GM18951 (cell line): ENCODE results near the gene RTP3.
"Not testable (repeated sequence)": the region's sequence is repeated elsewhere in the genome, so short reads cannot be mapped to it uniquely, and the experiment has no call there.

Experiments
- POLR2A ChIP-seq: IDR thresholded peaks from 4 replicates; pipeline ENCODE4 v1.6.1; 2011; ENCODE audit warnings: mild to moderate bottlenecking; ENCODE audit not compliant: insufficient read length, insufficient read depth; ENCODE audit errors: extremely low read depth
- in situ Hi-C: fragments of 300-500 bp; cut with MboI; formaldehyde crosslinking; loops from one replicate; pipeline ENCODE4 v1.12.0; 2022; ENCODE audit warnings: low sequenced_read_pairs, mixed read lengths, inconsistent platforms; ENCODE audit not compliant: unreplicated experiment

The RTP3 gene

DNA sequence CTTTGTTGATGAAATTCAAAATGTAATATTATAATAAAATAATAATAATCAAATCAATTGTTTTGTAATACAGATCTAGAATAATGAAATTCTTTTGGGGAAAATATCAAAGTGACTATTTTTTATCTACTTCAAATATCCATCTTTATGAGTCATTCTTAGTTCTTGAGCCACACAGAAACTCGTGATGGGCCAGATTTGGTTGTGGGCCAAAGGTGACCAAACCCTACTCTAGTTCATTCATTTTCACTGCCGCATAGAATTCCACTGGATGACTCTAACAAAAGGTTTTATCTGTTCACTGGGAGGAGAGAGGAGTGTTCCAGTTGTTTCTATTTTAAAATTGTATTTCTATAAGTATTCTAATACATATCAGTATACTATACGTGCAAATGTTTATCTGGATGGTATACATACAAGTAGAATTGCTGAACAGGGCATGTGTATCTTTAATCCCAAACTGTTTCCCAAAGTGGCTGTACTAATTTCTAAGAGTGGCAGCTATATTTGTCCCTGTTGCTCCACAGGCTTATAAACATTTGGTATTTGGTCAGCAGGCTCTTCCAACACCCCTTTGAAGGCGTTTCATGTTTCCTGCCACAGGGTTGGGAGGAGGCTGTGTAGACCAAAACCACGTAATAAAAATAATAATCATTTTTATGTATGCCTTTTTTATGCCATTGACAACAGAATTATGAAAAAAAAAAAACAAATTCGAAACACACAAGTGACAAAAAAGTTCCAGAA lies 7.3 kb upstream of the RTP3 start:
- no peak for TF ChIP-seq POLR2A
- in situ Hi-C loops, result no loop called here

DNA sequence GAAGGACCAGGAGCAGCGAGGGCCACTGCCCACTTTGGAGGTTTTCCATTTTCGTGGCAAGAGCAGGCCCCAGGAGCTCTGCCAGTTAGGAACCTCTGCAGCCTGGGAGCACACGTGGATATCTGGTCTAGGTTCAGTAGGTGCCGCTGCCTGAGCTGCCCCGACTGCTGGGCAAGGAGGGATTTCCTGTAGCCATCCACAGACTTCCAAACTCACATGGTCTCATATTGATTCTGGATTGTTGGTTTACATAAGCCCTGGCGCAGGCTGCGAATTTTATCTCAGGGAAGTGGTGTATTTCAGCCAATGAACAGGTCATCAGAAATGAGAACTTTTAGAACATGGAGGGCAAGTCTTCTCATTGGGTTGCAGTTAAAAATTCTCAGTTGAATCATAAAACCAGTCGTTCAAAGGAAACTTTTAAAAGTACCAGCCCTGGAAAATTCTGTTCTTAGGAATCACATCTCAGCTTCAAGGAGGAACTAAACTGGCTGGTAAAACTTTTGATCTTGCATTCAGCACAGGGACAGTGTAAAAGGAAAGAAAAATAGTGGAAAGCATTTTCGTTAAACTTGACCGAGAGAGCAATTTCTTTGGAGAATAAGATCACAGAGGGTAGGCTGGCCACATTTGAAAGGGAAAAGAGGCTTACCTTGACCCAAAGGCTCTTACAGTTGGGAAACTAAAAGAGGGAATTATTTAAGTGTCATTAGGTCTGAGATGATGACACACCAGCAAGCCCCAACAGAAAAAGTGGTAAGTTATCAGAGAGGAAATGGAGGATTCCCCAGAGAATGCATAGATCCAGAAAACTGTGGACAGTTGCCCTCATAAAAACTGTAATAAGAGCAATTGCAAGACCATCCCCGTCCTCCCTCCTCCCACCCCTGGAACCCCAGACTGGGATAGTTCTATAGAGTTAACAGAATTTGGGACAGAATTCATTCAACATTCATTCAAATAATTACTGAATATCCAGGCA lies 6.4 kb upstream of the RTP3 start:
- no peak for TF ChIP-seq POLR2A
- in situ Hi-C loops, result no loop called here

DNA sequence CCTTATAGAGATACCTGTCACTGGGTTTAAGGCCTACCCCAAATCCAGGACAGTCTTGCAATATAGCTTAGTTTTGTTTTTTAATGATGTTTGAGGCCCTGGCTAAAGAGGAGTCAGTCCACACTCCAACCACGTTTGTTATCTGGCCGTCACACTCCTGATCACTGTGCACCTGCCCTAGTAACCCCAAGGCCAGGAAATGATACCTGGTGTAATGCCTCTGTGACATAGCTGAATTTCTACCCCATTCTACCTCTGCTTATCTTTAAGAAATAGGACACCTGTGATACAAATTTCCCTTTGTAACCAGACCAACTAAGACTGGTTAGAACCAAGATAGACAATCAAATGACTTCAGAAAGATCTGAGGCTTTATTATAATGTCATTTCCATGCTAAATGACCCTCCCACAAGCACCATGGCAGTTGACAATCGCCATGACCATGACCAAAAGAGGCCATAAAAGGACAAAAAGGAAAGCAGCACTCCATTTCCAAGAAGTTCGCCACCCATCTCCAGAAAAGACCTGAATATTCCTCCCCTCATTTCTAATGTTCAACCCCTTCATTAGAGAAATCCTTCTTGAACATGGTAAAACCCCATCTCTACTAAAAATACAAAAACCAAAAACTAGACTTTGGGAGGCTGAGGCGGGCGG lies 4.8 kb upstream of the RTP3 start:
- in situ Hi-C loops, result no loop called here
- no peak for TF ChIP-seq POLR2A

DNA sequence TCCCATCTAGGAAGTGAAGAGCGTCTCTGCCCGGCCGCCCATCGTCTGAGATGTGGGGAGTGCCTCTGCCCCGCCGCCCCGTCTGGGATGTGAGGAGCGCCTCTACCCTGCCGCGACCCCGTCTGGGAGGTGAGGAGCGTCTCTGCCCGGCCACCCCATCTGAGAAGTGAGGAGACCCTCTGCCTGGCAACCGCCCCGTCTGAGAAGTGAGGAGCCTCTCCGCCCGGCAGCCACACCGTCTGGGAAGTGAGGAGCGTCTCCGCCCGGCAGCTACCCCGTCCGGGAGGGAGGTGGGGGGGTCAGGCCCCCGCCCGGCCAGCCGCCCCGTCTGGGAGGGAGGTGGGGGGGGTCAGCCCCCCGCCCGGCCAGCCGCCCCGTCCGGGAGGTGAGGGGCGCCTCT lies 3.3 kb upstream of the RTP3 start:
- in situ Hi-C loops, result not testable (repeated sequence)

DNA sequence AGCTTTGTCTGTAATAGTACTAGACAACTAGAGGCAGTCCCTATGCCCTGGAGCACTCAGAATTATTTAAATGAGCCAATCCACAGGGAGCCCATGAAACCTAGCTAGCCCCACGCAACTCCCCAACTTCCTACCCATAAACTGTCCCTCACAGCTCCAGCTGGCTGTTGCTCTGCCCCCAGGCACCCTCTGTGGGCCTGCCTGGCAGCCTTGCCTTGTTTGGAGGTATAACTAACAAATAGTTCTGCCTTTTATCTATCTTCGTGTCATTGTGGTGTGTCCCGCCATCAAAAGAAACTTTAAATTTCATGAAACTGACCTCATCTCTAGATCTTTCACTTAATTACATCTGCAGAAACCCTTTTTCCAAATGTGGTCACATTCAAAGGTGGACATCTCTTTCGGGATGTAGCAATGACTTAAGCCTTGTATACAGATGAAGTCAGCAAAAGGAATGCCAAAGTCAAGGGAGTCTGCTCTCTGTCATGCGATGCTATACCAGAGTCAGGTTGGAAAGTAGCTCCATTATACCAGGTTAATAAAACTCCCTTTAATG lies 1.8 kb upstream of the RTP3 start:
- in situ Hi-C loops, result no loop called here
- no peak for TF ChIP-seq POLR2A

DNA sequence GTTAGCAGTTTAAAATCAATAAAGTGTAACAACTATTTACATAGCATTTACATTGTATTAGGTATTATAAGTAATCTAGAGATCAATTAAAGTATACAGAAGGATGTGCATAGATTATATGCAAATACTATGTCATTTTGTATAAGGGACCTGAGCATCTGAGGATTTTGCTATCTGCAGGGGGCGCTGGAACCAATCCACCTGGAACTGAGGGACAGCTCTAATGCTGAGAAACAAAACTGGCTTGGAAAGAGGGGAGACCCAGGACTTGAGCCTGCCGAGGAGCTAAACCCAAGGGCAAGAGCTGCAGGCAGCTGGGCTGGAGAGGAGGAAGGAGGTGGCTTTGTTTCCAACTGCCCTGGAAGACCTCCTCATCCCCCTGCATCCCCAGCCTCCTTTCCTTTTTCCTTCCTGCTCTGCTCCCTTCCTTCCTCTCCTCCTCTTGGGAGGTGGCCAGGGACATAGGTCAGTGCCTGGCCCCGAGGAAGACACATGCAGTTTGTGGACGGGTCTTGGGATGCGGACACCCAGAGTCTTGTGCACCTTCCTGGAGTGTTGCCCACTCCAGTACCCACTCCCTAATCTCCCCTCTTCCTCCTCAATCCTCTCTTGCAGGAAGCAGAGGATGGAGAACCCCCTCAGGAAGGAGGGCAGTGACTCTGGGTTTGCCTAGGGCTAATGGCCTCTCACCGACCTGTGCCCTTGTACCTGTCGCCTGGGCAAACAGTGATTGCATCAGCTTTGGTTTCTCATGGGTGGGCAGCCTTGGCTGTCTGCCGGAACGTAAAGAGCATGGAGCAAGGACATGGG lies 825 bp upstream of the RTP3 start:
- in situ Hi-C loops, result no loop called here
- TF ChIP-seq POLR2A, result no peak

DNA sequence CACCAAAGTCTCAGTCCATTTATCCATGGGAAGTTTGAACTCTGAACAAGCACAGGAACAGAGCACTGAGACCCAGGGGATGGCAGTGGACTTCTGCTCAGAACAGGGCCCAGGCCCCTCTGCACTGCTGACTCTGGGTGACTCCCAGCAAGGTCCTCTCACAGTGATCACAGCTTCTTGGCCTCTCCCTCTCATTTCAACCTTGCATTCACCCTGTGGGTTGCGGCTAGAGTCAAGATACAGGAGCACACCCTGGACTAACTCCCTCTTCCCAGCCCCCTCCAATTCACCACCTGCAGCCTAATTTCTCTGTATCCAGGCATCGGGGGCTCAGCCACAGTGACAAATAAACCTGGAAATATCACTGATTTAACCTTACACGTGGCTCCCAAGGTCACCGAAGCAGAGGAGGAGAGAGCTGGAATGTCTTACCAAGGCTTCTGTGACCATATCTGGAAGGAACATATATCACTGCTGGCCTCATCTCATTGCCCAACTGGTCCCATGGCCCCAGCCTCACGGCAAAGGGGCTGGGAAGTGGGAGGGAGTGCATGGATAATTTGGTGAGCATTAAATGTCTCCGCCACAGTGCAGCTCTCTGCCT lies 1.2 kb downstream of the RTP3 start:
- in situ Hi-C loops, result no loop called here
- TF ChIP-seq POLR2A, result no peak

DNA sequence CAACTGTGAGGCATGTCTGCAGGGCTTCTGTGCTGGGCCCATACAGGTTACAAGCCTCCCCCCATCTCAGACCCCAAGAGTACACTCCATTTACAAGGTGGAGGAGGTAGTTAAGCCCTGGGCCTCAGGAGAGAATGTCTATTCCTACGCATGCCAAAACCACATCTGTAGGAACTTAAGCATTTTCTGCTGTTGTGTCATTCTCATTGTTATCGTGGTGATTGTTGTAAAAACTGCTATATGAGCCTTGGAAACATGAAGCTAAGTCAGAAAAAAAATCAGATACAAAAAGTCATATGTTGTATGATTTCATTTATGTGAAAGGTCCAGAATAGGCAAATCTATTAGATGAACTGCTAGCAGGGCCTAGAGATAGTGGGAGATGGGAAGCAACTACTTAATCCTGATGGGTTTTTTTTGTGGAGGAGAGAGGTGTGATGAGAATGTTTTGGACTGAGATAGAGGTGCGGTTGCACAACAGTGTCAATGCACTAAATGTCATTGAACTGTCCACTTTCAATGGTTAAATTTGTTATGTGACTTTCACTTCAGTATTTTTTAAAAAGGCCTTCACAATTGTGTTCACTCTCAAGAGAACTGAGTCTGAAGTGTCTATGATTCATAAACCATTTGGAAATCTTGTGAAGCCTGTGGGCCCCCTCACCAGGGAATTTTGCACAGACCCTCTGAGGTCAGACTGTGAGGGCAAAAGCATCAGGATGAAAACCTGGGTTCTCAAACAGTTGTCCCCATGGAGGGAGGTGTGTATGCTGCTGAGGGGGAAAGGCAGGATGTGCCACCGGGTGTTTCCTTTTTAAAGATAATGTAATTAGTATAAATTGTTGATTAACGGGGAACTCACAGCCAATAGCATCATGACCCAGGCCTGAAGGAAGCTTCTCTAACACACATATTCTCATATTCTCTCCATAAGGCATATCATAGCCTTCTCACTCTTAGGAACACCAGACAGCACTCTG lies 3.2 kb downstream of the RTP3 start:
- TF ChIP-seq POLR2A, result no peak
- in situ Hi-C loops, result no loop called here

DNA sequence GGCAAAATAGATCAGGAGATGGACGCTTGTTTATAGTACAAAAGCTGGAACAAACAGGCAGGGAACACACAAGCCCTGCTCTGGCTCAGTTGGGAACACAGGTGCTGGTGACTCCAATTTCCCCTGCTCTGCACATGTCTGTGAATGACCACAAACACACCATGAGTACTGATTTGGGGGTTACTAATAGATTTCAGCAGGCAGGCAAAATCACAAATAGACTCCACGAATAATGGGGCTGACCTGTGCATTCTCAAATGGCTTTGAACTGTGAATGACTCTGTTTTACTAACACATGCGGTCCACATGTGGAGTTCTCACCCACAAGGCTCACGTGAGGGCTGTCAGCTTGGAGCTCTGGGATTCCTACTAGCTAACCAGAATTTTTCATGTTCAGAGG lies 3.9 kb downstream of the RTP3 start:
- in situ Hi-C loops, result no loop called here
- no peak for TF ChIP-seq POLR2A

DNA sequence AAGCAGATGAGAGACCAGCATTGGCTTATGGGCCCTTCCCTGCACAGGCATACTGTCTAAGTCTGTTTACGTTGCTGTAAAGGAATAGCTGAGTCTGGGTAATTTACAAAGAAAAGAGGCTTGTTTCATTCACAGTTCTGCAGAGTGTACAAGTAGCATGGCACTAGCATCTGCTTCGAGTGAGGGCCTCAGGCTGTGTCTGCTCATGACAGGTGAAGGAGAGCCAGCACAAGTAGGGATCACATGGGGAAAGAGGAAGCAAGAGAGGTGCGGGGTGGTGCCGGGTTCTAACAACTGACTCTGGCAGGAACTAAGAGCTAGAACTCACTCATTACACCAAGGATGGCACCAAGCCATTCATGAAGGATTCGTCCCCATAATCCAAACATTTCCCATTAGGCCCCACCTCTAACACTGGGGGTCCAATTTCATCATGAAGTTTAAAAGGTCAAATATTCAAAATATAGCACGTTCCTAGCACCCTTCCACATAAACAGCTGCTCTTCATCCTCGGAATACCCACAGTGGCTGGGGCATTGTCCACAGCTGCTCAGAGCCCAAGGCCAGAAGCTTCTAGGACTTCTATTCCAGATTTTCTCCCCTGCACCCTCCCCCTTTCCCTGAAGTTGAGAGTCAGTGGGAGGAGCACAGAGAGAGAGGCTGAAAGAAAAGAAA lies 5.6 kb downstream of the RTP3 start:
- TF ChIP-seq POLR2A, result no peak
- in situ Hi-C loops, result no loop called here

DNA sequence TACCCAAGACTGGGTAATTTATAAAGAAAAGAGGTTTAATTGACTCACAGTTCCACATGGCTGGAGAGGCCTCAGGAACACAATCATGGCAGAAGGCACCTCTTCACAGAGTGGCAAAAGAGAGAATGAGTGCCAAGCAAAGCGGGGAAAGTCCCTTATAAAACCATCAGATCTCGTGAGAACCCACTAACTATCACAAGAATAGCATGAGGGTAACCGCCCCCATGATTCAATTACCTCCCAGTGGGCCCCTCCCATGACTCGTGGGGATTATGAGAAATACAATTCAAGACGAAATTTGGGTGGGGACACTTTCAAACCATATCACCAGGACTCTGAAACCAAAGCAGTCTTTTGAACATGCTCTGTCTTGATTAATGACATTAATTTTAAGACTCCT lies 7.0 kb downstream of the RTP3 start:
- no peak for TF ChIP-seq POLR2A
- in situ Hi-C loops, result no loop called here
